ENCODE data around the gene GRAMD1B.

- no peak for TF ChIP-seq POLR2A (IDR thresholded peaks at IDR 0.05)
- TF ChIP-seq CTCF (IDR thresholded peaks at IDR 0.05) = no peak
- TF ChIP-seq EP300 (IDR thresholded peaks at IDR 0.05) = no peak
Observed at GRCh38 chr11:123510579-123510905, 80.5 kb downstream of the GRAMD1B start.
